Daoy (cell line): ENCODE results near the gene KCNJ10. TPM values are rescaled to one million over a fixed set of nuclear protein-coding genes. Genes with fewer than 3 reads are reported as not detected.

Source experiments
- DNase-seq: peaks from one replicate; pipeline ENCODE4 v3.0.0-alpha.2; 2015; ENCODE audit warnings: low read depth
- total RNA-seq: library from RNA; depleted of rRNA; stranded (reverse); fragments of >200 nt; shearing (Covaris generic); gene quantifications from 2 replicates; pipeline ENCODE4 v1.2.3, GENCODE V29; 2014

The KCNJ10 gene
- total RNA-seq, 1 experiment from 2014 or later = under 0.01 TPM

- DNase-seq = no peak
Measured at GRCh38 chr1:160084771-160085321, 14.9 kb upstream of the KCNJ10 start.

GRCh38 chr1:160083968-160084770, 14.2 kb upstream of the KCNJ10 start:
- peak; percentile 65 for DNase-seq

DNA sequence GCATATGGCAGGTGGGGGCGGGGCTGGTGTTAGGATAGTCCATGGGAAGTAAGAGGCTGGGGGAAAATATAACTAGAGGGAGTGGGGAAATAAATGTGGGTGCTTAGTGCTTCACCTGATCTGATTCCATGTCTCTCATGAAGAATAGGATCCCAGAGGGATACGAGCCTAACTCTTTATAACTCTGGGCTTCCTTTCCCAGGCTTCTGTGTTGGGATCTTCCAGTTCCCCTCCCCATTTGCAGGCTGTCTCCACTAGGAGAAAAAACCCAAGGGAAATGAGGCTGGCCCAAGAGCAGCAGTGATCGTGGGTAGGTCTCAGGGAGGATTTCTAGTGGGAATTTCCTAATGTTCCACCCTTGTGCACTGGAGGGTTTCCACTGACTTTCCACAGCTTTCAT, 13.0 kb upstream of the KCNJ10 start:
- DNase-seq = no peak

DNA sequence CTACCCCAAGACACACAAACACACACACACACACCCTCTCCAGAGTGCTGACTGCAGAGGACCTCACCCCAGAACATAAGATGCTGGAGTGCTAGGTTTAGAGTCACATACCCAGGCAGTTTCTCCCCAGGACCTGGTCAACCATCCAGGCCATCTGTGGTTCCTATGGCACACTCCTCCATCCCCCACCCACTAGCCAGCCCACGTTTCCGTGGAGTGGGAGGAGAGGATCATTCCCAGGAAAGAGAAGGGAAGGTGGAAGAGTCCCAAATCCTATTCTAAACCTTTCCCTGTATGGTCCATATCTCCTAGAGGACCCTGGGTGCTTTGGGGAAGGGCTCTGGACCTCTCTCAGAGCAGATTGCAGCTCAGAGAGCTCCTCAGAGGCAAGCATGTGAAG, 12.5 kb upstream of the KCNJ10 start:
- DNase-seq = no peak

- no peak for DNase-seq
Measured at GRCh38 chr1:160081261-160081936, 11.4 kb upstream of the KCNJ10 start, which contains the start of gene KCNJ9. TSS of gene KCNJ9 (plus strand) at chr1:160081538. CDS start at chr1:160084031, 2,493 bp downstream.

GRCh38 chr1:160080381-160081100, 10.6 kb upstream of the KCNJ10 start:
- DNase-seq = no peak

- no peak for DNase-seq
Measured at GRCh38 chr1:160079448-160079847, 9.5 kb upstream of the KCNJ10 start.

- DNase-seq = peak; percentile 46
Measured at GRCh38 chr1:160078512-160079195, 8.7 kb upstream of the KCNJ10 start.

DNA sequence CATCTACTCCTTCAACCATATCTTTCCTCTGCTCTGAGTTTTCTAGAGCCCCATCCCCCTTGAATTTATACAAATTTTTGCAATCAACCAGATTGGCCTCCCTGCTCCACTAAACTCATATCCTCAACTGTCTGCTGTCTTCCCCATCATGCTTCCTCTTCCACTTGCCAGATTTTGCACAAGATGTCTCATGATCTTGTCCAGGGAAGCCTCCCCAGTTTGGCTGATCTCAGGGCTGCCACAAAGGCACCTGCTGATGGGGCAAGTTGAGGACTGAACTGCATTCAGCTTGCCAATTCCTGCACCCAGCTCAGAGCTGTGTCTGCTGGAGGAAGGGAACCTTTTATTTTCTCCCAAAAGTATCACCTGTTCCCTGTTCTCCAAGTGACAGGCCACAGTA, 7.5 kb upstream of the KCNJ10 start:
- no peak for DNase-seq

DNA sequence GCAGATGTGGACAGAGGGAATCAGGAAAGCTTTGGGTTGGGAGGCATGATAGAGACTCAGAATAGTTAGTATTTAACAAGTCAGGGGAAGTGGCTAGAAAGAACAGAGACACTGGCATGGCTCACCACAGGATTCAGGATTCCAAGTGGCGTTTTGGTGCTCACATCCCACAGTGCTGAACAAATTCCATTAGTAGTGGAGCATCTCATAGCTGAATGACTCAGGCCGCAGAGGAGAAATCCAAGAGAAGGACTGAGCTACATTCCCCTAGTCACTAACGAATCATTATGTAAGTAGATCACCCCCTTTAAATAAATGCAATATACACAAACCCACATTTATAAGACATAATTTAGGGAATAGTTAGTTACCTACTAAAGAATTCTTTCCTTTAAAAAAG, 6.3 kb upstream of the KCNJ10 start:
- DNase-seq = no peak

GRCh38 chr1:160075836-160076235, 5.9 kb upstream of the KCNJ10 start:
- DNase-seq = no peak

- DNase-seq = no peak
Measured at GRCh38 chr1:160074865-160075264, 4.9 kb upstream of the KCNJ10 start.

DNA sequence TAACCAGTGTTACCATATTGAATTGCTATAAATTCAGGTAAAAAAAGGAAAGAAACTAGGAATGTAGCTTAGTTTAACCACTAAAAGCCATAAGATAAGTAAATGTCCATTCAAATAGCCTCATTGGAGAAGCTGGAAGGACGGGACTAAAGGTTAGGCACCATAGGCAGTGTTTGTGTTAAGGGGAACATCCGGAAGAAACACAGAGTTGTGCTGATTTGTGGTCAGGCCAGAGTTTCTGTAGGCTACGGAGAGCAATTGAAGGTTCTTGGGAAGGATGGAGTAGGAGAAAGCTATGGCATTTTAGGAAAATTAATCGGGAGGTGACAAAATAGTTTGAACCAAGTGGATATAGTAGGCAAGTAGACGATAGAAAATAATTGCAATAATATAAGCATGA, 1.3 kb upstream of the KCNJ10 start:
- no peak for DNase-seq

DNA sequence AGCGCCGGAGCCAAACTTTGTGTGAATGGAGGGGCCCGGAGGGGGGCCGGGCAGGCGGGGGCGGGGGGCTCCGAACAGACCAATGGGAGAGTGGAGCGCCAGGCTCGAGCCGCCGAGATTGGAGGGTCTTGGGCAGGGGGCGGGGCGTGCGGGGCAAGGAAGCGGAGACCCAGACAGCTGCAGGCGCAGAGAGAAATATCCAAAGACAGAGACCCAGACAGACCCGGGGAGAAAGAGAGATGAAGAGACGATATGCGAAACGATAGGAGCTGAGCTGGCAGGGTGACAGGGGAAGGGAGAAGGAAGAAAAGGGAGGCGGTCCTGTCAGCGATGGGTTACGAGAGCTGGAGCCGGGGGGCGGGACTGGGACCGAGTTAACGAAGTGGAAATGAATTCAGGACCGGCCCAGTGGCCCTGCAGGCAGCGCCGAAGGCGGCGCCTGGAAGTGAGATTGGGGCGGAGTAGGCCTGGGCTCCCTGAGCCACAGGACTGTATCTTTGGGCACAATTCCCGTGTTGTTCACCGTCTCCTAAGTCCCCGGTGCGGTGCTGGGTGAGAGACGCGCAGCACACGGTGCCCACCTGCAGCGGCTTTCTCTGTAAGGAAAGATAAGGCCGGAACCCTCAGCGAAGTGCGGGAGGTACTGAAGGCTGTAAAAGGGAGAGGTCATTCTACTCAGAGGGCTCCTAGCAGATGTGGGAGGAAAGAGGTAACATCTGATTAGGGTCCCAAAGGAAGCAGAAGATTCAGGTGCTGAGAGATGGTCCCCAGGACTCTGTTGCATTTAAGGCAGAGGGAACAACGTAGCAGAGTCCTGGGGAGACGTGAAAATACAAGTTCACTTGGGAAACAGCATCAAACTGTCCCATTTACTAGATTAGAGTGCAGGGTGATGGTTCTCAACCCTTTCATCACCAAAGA, 543 bp upstream of the KCNJ10 start:
- peak; percentile 90 for DNase-seq

DNA sequence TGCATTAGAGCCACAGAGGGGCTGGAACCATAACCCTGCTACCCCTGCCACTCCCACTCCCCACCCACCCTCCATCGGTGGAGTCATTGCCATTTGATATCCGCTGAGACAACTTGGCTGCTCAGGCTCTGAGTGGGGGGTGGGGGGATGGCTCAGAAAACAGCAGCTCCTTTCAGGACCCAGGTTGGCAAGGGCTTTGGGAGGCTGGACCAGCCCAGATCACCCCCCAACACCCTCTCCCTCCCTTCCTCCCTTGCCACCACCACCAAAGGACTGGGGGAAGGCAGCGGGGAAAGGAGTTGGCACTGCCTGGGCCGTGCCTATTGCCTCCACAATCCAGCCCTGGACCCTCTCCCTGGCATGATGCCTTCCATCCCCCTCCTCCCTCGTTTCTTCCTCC, 1.7 kb downstream of the KCNJ10 start:
- DNase-seq = no peak

GRCh38 chr1:160066829-160067745, 2.9 kb downstream of the KCNJ10 start:
- no peak for DNase-seq

DNA sequence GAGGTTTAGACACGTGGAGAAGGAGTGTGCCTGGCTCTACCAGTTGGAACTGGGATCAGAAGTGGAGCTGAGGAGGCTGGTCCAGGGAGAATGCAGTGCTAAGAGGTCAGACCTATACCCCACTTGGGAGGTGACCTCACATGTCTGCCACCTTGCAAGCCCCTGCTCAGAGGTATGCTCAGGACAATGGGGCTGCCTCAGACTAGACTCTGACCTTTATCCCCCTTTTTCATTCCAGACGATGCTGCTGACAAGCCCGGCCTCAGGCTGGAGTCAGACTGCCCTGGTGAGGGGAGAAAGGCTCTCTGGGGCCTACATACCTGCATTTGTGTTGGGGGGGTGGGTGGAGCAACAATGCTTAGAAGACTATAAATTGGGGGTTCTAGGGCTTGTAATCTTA, 5.2 kb downstream of the KCNJ10 start:
- no peak for DNase-seq

GRCh38 chr1:160064164-160064563, 5.8 kb downstream of the KCNJ10 start:
- no peak for DNase-seq

DNA sequence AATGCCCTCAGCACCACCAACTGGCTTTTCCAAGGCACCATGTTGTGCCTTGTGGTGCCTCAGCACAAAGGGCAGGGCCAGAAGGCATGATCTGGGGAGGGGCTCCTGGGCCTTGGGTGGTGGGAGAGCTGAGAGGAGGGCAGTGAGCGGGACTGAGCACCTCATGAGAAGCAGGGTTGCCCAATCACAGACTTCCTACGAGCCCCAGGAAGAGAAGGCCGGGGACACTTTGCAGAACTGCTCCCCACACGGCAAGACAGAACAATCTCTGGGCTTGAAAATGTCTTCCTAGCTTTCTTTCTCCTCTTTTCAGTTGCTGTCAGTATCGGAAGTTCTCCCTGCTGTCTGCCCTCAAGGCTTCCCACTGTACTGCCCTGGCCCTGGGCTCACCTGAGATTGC, 6.8 kb downstream of the KCNJ10 start:
- no peak for DNase-seq

DNA sequence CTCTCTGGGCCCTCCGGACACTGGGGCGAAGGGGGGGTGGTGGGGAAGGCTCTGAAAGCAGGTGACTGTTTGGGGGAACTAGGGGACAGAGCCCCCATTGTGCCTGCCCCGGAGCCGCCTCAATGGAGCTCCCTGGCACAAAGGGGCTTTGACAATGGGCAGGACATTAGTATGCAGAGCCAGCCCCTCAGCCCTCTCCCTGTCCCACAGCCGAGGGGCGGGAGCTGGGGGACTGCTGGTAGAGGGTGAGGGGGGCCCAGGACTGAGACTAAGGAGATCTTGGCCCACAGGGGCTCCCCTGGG, 7.8 kb downstream of the KCNJ10 start:
- no peak for DNase-seq
